Right cardiac atrium (tissue), 5 donors: ENCODE results near the gene NEMP1. TPM values are rescaled to one million over a fixed set of nuclear protein-coding genes. Genes with fewer than 3 reads are reported as not detected.

Experiments used
- ATAC-seq, 2 donors: fragments of 200-7000 bp; cut with Tn5 transposase; one replicate each; pipeline versions ENCODE4 v1.8.0 to v1.9.1; 2020; ENCODE audit warnings: moderate library complexity in 2 of 2, mild to moderate bottlenecking in 1 of 2
- DNase-seq, 3 donors: peaks; one replicate each; pipeline ENCODE4 v3.0.0-alpha.2; 2020
- H3K27ac ChIP-seq: one replicate; pipeline ENCODE4 v1.5.1; 2013; ENCODE audit warnings: mild to moderate bottlenecking, low read length, control low read depth, moderate library complexity
- H3K27me3 ChIP-seq: one replicate; pipeline ENCODE4 v1.6.1; 2013; ENCODE audit not compliant: control insufficient read depth, insufficient read depth
- H3K4me1 ChIP-seq: one replicate; pipeline ENCODE4 v1.6.1; 2013; ENCODE audit warnings: low read length; ENCODE audit not compliant: control insufficient read depth, insufficient read depth
- H3K4me3 ChIP-seq: one replicate; pipeline ENCODE4 v1.5.1; 2013; ENCODE audit warnings: low read length, control low read depth
- H3K9me3 ChIP-seq: one replicate; pipeline ENCODE4 v1.6.1; 2013; ENCODE audit warnings: low read length; ENCODE audit not compliant: control insufficient read depth
- WGBS: extraction: QIAGEN DNeasy Blood & Tissue Kit; methylation state at CpG from one replicate; pipeline ENCODE4 v1.1.7; 2013; 5-methylcytosine and 5-hydroxymethylcytosine counted together
- intact Hi-C, 4 donors: fragments of 100-400 bp; cut with DNase I; formaldehyde crosslinking; loops; one replicate each; pipeline versions ENCODE4 v1.11.0 to v1.14.0; 2022 to 2023
- polyA plus RNA-seq: library from polyadenylated mRNA; stranded (reverse); fragments of 200-250 nt; gene quantifications from one replicate; pipeline ENCODE4 v1.2.3, GENCODE V29; 2013
- total RNA-seq, 4 donors: library from RNA; stranded (reverse); fragmentation: NEBNext Ultra II Directional; extraction: Animal tissue kit (Norgen Biotek cat#: 25700); gene quantifications; one replicate each; pipeline ENCODE4 v1.2.1, GENCODE V29; 2021
- donor health status: healthy with polysubstance abuse.
- donor health status: DM: no; HTN: yes; CAD: no.
- donor health status: DM: no; HTN: no; CAD: no.
- donor health status: DM: no; HTN: yes; CAD: no; lungs with severe emphysema.
- donor health status: DM: yes; HTN: yes; CAD: no.

The NEMP1 gene
- total and polyA plus RNA-seq, 5 donors: 1.6 to 6.1 (median 4.7) TPM

GRCh38 chr12:57005980-57006808 lies 72.4 kb downstream of the NEMP1 start, which contains the start of gene ZBTB39:
Gene ZBTB39 (minus strand): TSS chr12:57006546. CDS start chr12:57004917, 1,629 bp downstream.
- peaks cover 3% of the 10 kb centered on the region for H3K4me1 ChIP-seq
- DNase-seq (peak; percentile 56 to 88 (median 85)), ATAC-seq (peak; percentile 76 to 78)
- intact Hi-C loops: loop anchor here in 1 of 4 donors (5.0 kb wide), 1 partner anchor 56 kb away; no protein-coding TSS in a partner anchor
- no peaks in the 10 kb centered on the region for H3K27me3 ChIP-seq
- under 1% methylated on average over 94 of the region's 94 CpGs for whole genome bisulfite sequencing
- peak within 1 kb of the TSS; percentile 68 for H3K27ac ChIP-seq
- peak within 1 kb of the TSS; percentile 93 for H3K4me3 ChIP-seq
- no peaks in the 10 kb centered on the region for H3K9me3 ChIP-seq

Other genes starting within 250 kb of the NEMP1 start
- gene SDR9C7, start 144.4 kb downstream of the NEMP1 start, total RNA-seq: under 1 TPM in 2 of 4 donors, not detected in 2; 0.11 to 0.12 TPM
- 0.05 TPM for gene SDR9C7, start 144.4 kb downstream of the NEMP1 start, polyA plus RNA-seq
- under 1 TPM; 0.06 to 0.31 (median 0.26) TPM for gene RDH16, start 121.2 kb downstream of the NEMP1 start, total RNA-seq
- 0.29 TPM for gene RDH16, start 121.2 kb downstream of the NEMP1 start, polyA plus RNA-seq
- 1 to 10 TPM; 3.7 to 4.5 (median 4.1) TPM for gene ZBTB39, start 72.2 kb downstream of the NEMP1 start, total RNA-seq
- 1.9 TPM for gene ZBTB39, start 72.2 kb downstream of the NEMP1 start, polyA plus RNA-seq
- gene TAC3, start 62.3 kb downstream of the NEMP1 start, total RNA-seq: not detected
- gene TAC3, start 62.3 kb downstream of the NEMP1 start, polyA plus RNA-seq: not detected
- gene MYO1A, start 28.7 kb downstream of the NEMP1 start, total RNA-seq: under 1 TPM in 3 of 4 donors, not detected in 1; 0.28 to 0.43 (median 0.35) TPM
- gene MYO1A, start 28.7 kb downstream of the NEMP1 start, polyA plus RNA-seq: 0.02 TPM
- 10 to 100 TPM; 12.8 to 22.7 (median 14.7) TPM for gene NAB2, start 10.3 kb upstream of the NEMP1 start, total RNA-seq
- gene NAB2, start 10.3 kb upstream of the NEMP1 start, polyA plus RNA-seq: 13.8 TPM
- gene STAT6, start 32.6 kb upstream of the NEMP1 start, total RNA-seq: 10 to 100 TPM; 77.8 to 89.6 (median 83.6) TPM
- 57.6 TPM for gene STAT6, start 32.6 kb upstream of the NEMP1 start, polyA plus RNA-seq
- 100 to 1,000 TPM in 3 of 4 donors, 10 to 100 TPM in 1; 79.7 to 181 (median 154) TPM for gene LRP1, start 49.7 kb upstream of the NEMP1 start, total RNA-seq
- 55.0 TPM for gene LRP1, start 49.7 kb upstream of the NEMP1 start, polyA plus RNA-seq
- not detected for gene LRP1-AS, start 68.8 kb upstream of the NEMP1 start, total RNA-seq
- gene LRP1-AS, start 68.8 kb upstream of the NEMP1 start, polyA plus RNA-seq: not detected
- under 1 TPM in 3 of 4 donors, not detected in 1; 0.11 to 0.39 (median 0.29) TPM for gene NXPH4, start 138.0 kb upstream of the NEMP1 start, total RNA-seq
- gene NXPH4, start 138.0 kb upstream of the NEMP1 start, polyA plus RNA-seq: 1.2 TPM
- 10 to 100 TPM; 27.4 to 33.2 (median 29.9) TPM for gene SHMT2, start 150.9 kb upstream of the NEMP1 start, total RNA-seq
- 17.9 TPM for gene SHMT2, start 150.9 kb upstream of the NEMP1 start, polyA plus RNA-seq
- gene STAC3, start 172.4 kb upstream of the NEMP1 start, total RNA-seq: 1 to 10 TPM in 3 of 4 donors, under 1 TPM in 1; 0.91 to 2.3 (median 1.6) TPM
- gene STAC3, start 172.4 kb upstream of the NEMP1 start, polyA plus RNA-seq: 1.2 TPM